SH-SY5Y (cell line): ENCODE measurements around the gene PTPRCAP.

Source experiments
- GATA2 ChIP-seq: IDR thresholded peaks from 2 replicates; pipeline ENCODE4 v1.6.1; 2011; ENCODE audit warnings: mild to moderate bottlenecking, low read depth, low read length
- GATA3 ChIP-seq: IDR thresholded peaks from 2 replicates; pipeline ENCODE4 v1.6.1; 2011; ENCODE audit warnings: low read depth, mild to moderate bottlenecking, low read length, moderate library complexity

Gene PTPRCAP

DNA sequence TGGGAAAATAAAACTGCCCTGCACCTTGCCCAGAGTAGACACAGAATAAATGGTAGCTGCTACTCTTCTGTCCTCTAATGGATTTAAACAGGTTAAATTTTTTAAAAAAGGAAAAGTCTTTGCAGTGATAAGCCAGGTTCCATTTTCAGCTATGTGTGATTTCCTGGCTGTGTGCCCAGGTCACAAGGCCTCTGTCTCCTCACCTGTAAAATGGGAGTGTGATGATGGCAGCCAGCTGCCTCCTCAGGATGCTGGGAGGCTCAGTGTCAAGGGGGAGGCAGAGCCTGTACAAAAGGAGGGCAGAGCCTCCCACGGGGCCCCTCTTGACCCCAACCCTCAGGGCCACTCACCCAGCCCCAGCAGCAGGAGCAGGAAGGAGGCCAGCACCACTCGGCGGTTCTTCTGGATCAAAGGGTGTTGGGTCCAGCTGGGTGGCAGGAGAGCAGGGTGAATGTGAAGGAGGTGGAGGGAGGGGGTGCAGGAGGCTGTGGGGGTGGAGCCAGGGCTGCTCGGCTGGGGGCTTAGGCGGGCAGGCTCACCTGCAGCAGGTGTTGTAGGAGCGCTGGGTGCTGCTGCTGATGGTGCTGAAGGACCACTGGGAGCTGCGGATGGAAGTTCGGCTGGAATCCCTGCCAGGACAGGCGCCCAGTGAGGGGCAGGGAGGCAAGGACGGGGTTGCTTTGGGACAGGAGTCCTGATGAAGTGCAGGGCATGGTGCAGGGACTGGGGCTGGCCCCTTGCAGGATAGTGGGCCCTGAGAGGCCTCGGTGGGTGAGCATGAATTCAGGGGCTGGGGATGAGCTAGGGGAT is 29.7 kb upstream of the PTPRCAP start:
- TF ChIP-seq GATA3: no peak
- no peak for TF ChIP-seq GATA2

DNA sequence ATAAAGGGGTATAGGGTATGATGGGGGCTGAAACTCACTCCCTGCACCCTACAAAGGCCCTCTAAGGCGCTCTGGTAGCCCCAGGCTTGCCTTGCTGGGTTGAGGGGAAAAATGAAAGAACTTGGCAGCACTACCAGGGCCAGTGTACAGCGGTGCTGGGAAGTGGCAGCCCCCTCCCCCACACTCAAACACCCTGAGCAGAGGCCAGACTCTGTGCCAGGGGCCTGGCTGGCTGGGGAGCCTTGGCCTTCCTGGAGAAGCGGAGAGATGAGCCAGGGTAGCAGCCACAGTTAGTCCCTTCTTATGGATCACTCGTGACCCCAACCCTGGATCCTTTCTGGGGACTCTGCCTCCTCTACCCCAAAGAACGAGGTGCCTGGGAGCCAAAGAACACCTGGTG is 28.9 kb upstream of the PTPRCAP start:
- TF ChIP-seq GATA2 (no peak), GATA3 (no peak)

DNA sequence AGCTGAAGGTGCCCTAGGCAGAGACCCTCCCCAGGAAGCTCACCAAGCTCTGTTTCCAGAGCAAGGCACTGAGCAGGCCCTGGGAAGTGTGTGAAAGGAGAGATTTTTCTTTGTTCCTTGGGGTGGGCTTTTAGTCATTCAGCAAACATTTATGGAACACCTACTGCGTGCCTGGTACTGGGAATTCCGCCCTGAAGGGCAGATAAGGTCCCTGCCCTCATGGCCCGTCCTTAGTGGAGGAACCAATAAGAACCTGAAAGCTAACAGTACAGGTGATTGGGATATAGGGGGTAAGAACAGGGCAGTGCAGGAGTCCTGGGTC is 27.7 kb upstream of the PTPRCAP start:
- TF ChIP-seq GATA2 (no peak), GATA3 (no peak)

DNA sequence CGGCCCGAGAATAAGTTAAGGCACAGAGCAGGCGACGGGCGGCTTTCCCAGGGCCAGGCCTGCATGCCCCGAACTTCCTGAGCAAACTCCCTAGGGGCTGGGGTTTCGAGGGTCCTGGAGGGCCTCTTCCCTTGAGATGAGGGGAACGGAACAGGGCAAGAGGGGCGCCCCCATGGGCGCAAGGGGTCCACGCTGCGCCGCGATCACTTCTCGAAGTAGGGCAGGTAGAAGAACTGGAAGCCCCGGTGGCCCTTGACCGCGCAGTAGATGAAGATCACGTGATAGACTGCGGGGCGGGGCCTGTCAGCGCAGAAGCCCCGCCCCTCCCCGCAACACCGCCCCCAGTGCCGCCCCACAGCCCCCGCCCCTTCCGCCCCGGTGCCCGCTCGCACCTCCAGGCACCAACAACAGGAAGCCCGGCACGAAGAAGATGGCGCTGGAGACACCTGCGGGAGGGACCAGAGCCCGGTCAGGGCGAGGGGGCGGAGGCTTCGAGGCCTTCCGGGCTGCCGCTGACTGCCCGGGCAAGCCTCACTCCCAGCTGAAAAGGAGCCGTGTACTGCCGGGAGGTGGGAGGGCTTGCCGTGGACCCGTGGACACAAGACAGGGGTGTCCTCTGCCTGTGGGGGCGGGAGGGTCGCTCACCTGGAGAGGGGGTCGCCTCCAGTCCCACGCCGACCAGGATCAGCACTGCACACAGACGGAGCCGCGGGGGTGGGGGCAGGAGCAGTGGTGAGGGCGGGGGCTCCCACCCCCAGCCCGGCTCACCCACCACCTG is 27.1 kb upstream of the PTPRCAP start:
- TF ChIP-seq GATA3 (no peak), GATA2 (no peak)

GRCh38 chr11:67463680-67464410 is 26.4 kb upstream of the PTPRCAP start:
- no peak for TF ChIP-seq GATA3

- TF ChIP-seq GATA3 (no peak), GATA2 (no peak)
These were observed 25.7 kb upstream of the PTPRCAP start for GRCh38 chr11:67463186-67463585.

GRCh38 chr11:67458266-67458665 is 20.8 kb upstream of the PTPRCAP start:
- TF ChIP-seq GATA2 (no peak), GATA3 (no peak)

DNA sequence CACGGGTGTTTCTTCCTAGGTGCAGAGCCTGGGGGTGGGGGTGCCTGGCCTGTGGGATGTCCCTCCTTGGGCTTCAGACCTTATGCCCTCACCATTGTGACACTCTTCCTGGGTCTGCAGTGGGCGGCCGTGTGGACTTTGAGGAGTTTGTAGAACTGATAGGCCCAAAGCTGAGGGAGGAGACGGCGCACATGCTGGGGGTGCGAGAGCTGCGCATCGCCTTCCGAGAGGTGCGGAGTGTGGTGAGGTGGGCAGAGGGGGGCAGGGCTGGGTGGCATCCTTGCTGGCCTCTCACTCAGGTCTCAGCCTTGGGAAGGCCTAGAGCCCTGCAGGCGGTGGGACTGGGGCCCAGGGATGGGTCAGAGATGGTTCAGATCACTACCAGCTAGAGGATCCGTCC is 20.0 kb upstream of the PTPRCAP start:
- TF ChIP-seq GATA3: no peak
- no peak for TF ChIP-seq GATA2

DNA sequence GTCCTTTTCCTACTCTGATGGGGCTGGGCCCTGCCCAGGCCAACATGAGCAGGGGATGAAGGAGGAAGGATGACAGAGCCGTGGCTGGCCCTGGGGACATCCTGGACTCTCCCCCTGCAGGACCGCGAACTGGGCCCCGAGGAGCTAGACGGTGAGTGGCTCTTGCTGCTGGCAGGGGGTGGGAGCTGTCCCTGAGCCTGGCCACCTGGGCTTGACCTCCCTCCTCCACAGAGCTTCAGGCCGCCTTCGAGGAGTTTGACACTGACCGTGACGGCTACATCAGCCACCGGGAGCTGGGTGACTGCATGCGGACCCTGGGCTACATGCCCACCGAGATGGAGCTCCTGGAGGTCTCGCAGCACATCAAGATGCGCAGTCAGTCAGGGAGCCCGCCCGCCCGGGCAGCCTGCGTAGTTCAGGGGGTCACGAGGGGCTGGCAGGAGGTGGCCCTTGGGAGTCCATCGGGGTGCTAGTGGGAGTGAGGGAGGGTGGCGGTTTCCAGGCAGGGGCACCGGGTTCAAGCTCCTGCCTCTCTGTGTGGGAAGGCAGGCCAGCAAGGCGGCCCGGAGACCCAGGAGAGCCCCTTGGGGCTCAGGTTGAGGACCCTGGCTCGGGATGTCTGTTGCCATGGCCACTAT is 18.7 kb upstream of the PTPRCAP start:
- TF ChIP-seq GATA3 (no peak), GATA2 (no peak)

DNA sequence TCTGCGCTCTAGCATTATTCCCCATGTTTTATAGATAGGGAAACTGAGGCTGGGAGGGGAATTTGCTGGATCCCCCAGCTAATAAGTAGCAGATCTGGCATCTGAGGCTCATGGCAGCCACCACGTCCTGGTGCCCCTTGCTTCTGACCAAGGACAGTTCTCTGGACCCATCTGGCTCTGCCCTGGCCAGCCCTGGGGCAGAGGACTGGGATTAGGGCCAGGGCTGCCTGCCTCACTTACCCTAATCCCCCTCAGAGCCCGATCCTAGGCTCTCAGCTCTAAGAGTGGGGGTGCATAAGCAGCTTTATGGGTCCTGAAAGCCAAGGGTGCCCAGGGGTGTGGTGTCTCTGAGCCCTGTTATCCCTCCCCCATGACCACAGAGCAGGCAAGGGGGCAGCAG is 17.6 kb upstream of the PTPRCAP start, which contains the start of gene CABP4:
Gene CABP4, plus strand, starts transcription at position 301 of the 400 bp plus-strand sequence. Its CDS starts 70 bp downstream, at position 371.
- TF ChIP-seq GATA3 (no peak), GATA2 (no peak)

GRCh38 chr11:67453816-67454732 is 16.6 kb upstream of the PTPRCAP start:
- TF ChIP-seq GATA3 (no peak), GATA2 (no peak)

- TF ChIP-seq GATA2 (no peak), GATA3 (no peak)
These were observed 14.9 kb upstream of the PTPRCAP start, which contains the start of gene GPR152 for GRCh38 chr11:67452141-67452952. GPR152 (minus strand) TSS chr11:67452729; CDS start chr11:67452724, 5 bp downstream.

DNA sequence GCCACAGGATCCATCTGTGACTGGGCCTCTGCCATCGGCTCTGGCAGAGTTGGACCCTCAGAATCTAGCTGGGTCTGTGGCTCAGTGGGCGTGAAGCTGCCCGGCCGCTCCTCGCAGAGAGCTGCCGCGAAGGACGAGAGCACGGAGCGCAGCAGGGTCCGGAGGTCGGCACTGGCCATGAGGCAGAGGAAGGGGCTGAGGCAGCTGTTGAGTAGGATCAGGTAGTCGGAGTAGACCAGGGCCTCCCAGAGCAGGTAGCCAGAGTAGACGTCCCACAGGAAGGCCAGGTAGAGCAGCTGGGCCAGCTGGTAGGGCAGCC is 14.1 kb upstream of the PTPRCAP start:
- TF ChIP-seq GATA2 (no peak), GATA3 (no peak)
